Globus pallidus (tissue), 1 donor: ENCODE data around the gene VAV2.

Source experiments
- DNase-seq: peaks from one replicate; pipeline ENCODE4 v3.0.0-alpha.2; 2015; ENCODE audit warnings: low spot score

The VAV2 gene

DNA sequence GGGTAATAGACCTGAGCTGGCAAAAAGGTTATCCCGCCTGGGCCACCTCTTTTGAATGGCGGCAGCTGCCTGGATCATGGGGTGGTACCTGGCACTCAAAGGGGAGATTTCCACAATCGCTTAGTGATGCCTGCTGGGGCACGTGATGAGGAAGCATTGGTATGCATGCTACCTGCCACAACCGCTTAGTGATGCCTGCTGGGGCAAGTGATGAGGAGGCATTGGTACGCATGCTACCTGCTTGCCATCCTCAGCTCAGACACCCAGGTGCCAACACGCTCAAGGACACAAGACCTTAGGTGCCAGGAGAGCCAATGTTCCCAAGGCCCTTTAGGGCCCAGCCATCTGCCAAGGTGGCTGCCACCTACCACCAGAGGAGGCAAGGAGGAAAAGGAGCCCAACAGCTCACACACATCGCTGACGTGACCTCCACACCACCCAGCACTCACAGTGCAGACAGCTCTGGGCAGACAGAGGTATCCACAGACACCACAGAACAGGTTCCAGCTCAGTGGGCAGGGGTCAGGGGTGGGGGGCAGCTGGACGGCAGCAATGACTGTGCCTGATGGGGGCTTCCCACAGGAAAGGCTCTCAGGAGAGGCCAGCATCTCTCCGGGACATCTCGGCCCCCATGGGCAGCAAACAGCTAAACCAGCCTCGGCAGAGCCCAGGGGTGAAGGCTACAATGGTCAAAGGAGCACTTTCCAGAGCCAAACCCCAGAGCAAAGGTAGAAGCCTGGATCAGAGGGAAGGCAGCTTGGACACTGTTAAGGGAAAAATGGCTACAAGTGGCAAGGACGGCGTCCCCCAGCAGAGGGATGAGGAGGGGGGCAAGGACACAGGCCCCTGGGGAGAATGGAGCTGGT is 210.9 kb downstream of the VAV2 start:
- DNase-seq, result no peak

DNA sequence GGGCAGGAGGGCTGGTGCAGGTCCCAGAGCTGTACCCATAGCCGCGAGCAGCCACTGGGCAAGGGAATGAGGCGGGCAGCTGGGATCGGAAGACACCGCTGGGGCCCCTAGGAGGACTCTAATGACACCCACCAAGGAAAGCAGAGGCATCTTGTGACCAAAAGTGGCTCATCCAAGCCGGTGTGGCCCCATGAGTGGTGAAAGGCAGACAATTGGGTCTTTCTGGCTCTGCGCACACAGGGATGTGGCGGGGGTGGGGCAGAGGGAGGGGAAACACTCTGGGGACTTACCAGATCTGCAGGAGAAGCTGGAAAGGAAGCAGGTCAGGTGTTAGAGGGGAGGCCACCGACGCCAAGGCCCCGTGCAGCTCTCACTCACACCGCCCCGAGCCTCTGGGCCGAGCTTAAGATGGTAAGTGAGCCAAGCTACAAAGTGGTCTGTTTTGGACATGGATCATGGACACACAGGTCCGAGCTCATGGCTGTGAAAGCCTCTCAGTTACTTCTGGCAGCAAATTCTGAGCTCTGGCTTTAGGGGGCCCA is 211.6 kb downstream of the VAV2 start:
- no peak for DNase-seq

GRCh38 chr9:133779516-133780403 is 212.4 kb downstream of the VAV2 start:
- no peak for DNase-seq

DNA sequence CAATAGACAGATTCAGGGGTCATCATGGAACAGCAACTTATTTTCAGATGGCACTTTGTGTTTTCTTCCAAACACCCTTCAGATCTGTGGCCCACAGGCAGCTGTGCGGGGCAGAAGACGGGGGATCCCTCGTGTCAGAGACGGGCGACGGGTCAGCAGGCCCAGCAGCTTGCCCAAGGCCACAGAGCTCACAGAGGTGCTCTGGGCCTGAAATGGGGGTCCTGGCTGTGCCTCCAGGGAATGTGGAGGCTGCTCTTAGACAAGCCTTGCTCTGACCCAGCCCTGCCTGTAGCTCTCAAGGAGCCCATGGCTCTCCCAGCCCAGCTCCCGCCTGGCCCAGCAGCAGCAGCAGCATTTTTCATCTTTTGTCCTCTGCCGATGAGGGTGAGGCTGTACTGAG is 213.0 kb downstream of the VAV2 start:
- DNase-seq, result no peak

DNA sequence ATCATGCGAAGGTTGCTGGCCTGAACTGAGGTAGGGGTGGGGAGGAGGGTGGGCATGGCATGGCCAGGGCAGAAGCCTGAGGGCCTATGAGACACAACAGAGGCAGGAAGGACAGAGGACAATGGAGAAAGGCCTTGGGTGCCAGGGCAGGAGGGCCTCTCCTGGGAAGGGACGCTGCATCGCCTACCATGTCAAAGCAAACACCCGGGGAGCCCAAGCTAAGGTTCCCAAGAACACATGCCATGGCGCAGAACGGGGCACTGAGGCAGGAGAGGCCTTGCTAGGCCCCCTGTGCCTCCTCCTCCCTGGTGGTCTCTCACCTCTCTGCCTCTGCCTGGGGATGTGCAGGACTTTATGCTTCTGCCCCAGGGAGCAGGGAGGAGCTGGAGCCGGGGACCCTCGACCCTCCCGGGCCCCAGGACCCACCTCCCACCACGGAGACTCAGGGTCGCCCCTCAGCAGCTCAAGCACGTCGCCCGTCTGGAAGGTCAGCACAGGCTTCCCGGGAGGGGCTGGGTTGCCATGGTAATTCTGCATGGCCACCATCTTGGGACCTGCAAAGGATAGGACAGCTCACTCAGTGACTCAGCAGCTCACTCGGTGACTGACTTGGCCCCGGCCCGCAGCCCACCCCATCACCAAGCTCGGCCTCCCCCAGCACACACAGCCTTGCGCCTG is 213.6 kb downstream of the VAV2 start:
- no peak for DNase-seq

GRCh38 chr9:133777871-133778270 is 214.3 kb downstream of the VAV2 start:
- no peak for DNase-seq

GRCh38 chr9:133777068-133777791 is 214.9 kb downstream of the VAV2 start:
- no peak for DNase-seq

DNA sequence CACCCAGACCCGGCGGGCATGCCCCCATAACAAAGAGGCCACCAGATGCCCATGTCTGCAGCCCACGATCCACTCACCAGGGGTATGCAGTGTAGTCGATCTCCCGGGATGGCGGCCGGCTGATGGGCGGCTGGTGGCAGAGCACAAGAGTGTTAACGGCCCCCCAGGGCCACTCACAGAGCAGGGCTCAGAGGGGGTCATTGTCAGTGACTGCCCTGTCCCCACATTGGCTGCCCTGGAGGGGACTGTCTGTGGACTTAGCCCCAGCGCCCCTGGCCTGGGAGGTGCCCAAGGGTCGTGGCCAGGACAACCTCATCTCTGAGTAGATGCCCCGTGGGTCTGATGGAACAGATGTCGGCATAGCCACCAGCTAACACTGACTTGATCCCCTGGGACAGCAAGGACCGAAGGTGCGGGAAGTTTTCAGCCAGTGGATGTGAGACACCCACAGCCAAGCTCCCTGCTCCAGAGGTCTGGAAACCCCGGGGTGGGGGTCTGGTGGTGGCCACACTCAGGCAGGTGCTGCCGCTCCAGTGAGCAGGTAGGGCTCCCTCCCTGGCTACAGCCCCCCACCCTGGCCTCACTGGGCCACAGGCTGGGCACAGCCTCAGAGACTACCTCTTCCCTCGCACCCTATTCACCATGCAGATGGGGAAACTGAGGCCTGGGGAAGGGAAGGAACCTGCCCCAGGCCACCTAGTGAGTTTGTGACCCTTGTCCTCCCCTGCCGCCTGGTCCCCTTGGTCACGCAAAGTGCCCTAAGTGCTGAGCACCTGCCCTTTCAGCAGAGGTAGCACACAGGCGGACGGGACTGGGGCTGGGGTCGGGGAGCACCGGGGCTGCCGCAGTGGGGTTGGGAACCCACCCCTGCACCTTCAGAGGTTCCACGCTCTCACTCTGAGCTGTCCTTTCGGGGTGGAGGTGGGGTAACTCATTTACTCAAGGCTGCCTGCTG is 215.9 kb downstream of the VAV2 start:
- DNase-seq, result no peak

- DNase-seq, result no peak
These were observed 216.8 kb downstream of the VAV2 start for GRCh38 chr9:133775291-133775690.

DNA sequence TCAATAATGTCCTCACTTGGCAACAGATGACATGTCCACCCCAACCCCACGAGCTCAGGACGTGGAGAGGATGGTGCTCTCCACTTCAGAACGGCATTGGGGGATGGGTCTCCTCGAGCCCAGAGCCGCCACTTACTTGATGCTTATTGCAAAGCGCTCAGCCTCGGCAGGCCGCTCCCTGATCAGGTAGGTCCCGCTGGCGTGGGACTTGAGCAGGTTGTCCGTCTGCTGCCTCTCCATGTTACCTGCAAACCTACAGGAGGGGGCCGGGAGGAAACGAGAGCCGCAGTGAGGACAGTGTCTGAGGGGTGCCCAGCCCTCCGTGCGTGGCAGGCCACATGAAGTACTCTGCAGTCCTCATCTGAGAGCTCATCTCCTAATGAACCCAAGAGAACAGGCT is 217.3 kb downstream of the VAV2 start:
- no peak for DNase-seq

DNA sequence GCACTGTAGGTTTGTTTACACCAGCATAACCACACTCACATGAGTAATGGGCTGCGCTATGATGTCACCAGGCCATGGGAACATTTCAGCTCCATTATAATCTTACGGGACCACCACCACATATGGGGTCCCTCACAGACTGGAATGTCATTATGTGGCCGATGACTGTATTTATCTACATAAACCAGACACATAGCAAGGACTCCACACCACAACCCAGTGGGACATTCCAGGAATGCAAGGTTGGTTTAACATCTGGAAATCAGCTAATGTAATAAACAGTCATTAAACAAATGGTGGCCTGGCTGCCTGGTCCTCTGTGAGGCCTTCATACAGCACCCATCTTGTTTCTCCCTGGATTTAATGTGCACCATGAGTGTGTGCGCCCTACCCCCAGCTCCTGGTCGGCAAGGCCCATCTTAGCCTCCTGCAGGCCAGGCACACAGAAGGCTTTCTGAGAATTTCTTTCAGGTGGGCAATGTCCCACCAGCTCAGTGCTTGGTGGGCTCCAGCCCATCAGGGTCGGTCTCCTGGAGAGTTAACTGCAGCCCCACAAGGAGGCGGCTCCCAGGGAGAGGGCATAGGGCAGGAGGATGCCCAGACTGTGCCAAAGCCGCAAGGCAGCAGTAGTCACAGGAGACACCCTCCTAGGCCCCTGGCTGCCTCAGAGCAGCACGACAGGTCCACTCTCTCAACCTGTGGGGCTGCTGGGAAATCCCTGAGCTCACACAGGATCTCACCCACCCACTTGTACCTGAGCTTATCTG is 218.1 kb downstream of the VAV2 start:
- DNase-seq, result no peak

- no peak for DNase-seq
These were observed 219.5 kb downstream of the VAV2 start for GRCh38 chr9:133772581-133772980.

GRCh38 chr9:133771486-133772482 is 220.3 kb downstream of the VAV2 start:
- no peak for DNase-seq

DNA sequence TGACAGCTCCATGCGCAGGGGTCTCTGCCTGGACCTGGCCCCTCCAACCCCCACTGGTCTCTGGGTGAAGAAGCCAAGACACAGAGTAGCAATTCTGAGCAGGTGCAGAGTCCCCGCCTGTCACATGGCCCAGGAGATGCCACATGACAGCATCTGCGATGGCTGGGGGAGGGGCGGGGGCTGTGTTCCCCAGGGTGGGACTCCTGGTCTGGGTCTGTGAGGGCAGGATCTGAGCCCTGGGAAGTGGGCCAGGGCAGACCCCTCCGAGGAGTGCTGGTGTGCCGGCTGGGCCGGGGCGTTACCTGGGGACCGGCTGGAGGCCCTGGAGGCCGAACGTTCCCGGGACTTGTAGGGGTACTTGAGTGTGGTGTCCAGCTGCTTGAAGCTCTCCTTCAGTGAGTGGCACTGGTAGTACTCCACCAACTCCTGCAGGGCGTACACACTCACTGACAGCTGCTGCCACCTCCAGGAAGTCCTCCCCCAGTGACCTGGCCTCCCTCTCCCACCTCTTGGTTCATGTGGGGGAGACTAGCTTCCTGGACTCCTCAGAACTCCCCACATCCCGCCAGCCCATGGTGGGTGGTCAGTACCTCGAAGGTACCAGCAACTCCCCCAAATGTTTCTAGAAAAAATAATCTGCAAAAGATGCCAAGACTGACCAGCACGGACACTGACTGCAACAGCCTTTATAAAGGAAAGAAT is 221.9 kb downstream of the VAV2 start:
- DNase-seq, result no peak

DNA sequence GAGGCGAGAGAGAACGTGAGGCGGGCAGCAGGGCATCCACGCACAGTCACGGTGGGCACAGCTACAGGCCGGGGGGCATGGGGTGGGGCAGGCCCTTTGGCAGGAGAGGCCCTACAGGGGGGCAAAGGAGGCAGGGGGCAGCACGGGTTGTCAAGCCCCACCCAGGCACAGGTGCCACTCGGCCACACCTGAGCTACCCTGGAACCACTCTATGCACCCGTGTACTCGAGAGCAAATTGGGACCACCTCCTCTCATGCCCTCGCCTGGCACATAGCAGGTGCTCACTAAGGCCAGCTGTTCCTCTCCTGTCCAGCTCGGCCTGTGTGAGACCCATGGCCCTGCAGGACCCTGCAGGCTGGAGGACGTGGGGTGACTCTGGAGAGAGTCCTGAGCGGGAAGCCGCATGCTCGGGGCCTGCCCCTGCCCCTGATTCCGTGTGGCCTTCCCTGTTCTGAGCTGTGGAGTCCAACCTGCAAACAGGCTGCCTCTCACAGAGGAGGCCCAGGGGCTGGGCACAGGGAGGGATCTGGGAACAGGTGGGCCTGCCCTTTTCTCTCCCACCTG is 222.5 kb downstream of the VAV2 start:
- DNase-seq, result no peak

DNA sequence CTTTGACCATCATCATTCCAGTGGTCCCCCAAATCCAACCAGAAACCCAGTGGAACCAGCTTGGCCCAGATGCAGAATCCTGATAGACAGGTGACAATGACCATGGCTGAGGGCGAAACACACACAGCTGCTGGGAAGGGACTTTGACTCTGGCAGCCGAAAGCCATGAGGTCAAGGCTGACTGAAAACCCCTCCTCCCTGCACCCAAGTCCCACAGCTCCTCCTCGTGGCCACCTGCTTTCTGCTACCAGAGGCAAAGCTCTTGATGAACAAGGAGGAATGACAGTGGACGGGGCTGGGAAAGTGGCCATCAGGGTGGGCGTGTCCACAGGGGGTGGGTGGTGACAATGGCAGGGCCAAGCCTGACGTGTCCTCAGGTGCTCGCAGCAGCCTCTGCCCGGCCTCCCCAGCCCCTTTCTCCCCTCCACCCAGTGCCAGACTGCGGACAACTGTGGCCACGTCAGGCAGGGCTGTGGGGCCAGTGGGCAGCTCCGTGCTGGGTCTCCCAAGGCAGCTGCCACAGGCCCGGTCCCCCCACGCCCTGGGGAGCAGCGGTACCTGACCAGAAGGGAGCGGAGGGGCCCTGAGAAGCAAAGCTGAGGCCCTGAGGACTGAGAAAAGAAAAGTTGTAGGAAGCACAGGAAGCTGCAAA is 223.1 kb downstream of the VAV2 start:
- no peak for DNase-seq

GRCh38 chr9:133768371-133768858 is 223.7 kb downstream of the VAV2 start:
- no peak for DNase-seq
